Natural killer cell (primary cell): Measurements from ENCODE around the gene TOMM20L. TPM values are rescaled to one million over a fixed set of nuclear protein-coding genes. Genes with fewer than 3 reads are reported as not detected.

Experiments
- ATAC-seq, 3 donors: fragments of 150-1000 bp in 2 of 3; fragments of 200-7000 bp in 1 of 3; cut with Tn5 transposase; 1 replicate in 1 of 3; 2 replicates in 2 of 3; pipeline ENCODE4 v1.10.0; 2021; ENCODE audit warnings: mild to moderate bottlenecking in 2 of 3, moderate library complexity in 2 of 3
- DNase-seq, 2 donors: peaks; one replicate each; pipeline versions ENCODE4 v3.0.0 to v3.0.0-alpha.2; 2013 to 2021; ENCODE audit warnings: mixed read lengths in 1 of 2
- H3K27ac ChIP-seq: one replicate; pipeline ENCODE4 v1.5.1; 2013; ENCODE audit warnings: mild to moderate bottlenecking, low read length
- H3K27me3 ChIP-seq: one replicate; pipeline ENCODE4 v1.6.1; 2013; ENCODE audit warnings: low read length; ENCODE audit not compliant: control insufficient read depth, insufficient read depth
- H3K36me3 ChIP-seq: one replicate; pipeline ENCODE4 v1.6.1; 2013; ENCODE audit warnings: low read length; ENCODE audit not compliant: control insufficient read depth, insufficient read depth
- H3K4me1 ChIP-seq: one replicate; pipeline ENCODE4 v1.6.1; 2013; ENCODE audit warnings: low read length; ENCODE audit not compliant: control insufficient read depth, insufficient read depth
- H3K4me3 ChIP-seq: one replicate; pipeline ENCODE4 v1.5.1; 2013; ENCODE audit warnings: low read length
- H3K9me3 ChIP-seq: one replicate; pipeline ENCODE4 v1.6.1; 2013; ENCODE audit warnings: low read length; ENCODE audit not compliant: control insufficient read depth, insufficient read depth
- H3K27ac Mint-ChIP-seq, 2 donors: one replicate each; pipeline ENCODE4 v1.8.0; 2022; ENCODE audit warnings: mild to moderate bottlenecking in 2 of 2, mixed read lengths in 2 of 2, moderate library complexity in 1 of 2
- H3K27me3 Mint-ChIP-seq, 2 donors: one replicate each; pipeline ENCODE4 v1.8.0; 2022; ENCODE audit warnings: low read depth in 2 of 2, mixed read lengths in 2 of 2
- H3K36me3 Mint-ChIP-seq: one replicate; pipeline ENCODE4 v1.8.0; 2022; ENCODE audit warnings: mixed read lengths
- H3K4me1 Mint-ChIP-seq, 2 donors: one replicate each; pipeline ENCODE4 v1.8.0; 2022; ENCODE audit warnings: mixed read lengths in 2 of 2
- H3K4me3 Mint-ChIP-seq: one replicate; pipeline ENCODE4 v1.8.0; 2022; ENCODE audit warnings: mild to moderate bottlenecking, moderate library complexity, mixed read lengths
- H3K9me3 Mint-ChIP-seq, 2 donors: one replicate each; pipeline ENCODE4 v1.8.0; 2022; ENCODE audit warnings: mixed read lengths in 2 of 2
- CTCF ChIP-seq: fragments of 200-600 bp; IDR thresholded peaks from one replicate; pipeline ENCODE4 v1.8.0; 2022; ENCODE audit warnings: antibody characterized with exemption
- WGBS: methylation state at CpG from one replicate; pipeline ENCODE4 v1.1.7; 2013; ENCODE audit warnings: missing lambda C conversion rate; ENCODE audit not compliant: insufficient coverage; 5-methylcytosine and 5-hydroxymethylcytosine counted together
- intact Hi-C: fragments of 100-400 bp; cut with micrococcal nuclease; formaldehyde crosslinking; loops from one replicate; pipeline ENCODE4 v1.14.2; 2022
- total RNA-seq, 4 donors: library from RNA; stranded (reverse); fragments of 120-200 nt in 1 of 4; gene quantifications; one replicate each; pipeline versions ENCODE4 v1.2.3 to v1.2.4, GENCODE V29; 2013 to 2022

The TOMM20L gene
- total RNA-seq, 3 donors from 2014 or later (not counting 1 experiment from before 2014, with no cell fraction given) = 0.66 TPM; not detected in 2

GRCh38 chr14:58439476-58439875 is 43.7 kb downstream of the TOMM20L start:
- DNase-seq (no peak), ATAC-seq (no peak)
- intact Hi-C loops = no loop called here
- H3K9me3 ChIP-seq = no peaks in the 10 kb centered on the region
- no peak for TF ChIP-seq CTCF
- no peak overlapping the region for H3K27ac ChIP-seq
- Mint-ChIP-seq H3K9me3 (no peaks in the 10 kb centered on the region), H3K4me1 (no peaks in the 10 kb centered on the region), H3K36me3 (peaks cover 7% of the 10 kb centered on the region), H3K27me3 (no peaks in the 10 kb centered on the region), H3K4me3 (no peak overlapping the region), H3K27ac (no peak overlapping the region)
- H3K36me3 ChIP-seq = peaks cover 30% of the 10 kb centered on the region
- H3K27me3 ChIP-seq = no peaks in the 10 kb centered on the region
- 80% methylated on average over 3 of the region's 5 CpGs for WGBS
- no peaks in the 10 kb centered on the region for H3K4me1 ChIP-seq
- H3K4me3 ChIP-seq = no peak overlapping the region

GRCh38 chr14:58444627-58445026 is 48.9 kb downstream of the TOMM20L start:
- peaks cover 7% of the 10 kb centered on the region for H3K36me3 Mint-ChIP-seq
- H3K4me3 ChIP-seq = no peak overlapping the region
- intact Hi-C loops = no loop called here
- H3K4me1 Mint-ChIP-seq = no peaks in the 10 kb centered on the region
- no peaks in the 10 kb centered on the region for H3K27me3 ChIP-seq
- H3K27ac Mint-ChIP-seq = no peak overlapping the region
- no peak overlapping the region for H3K4me3 Mint-ChIP-seq
- ATAC-seq = no peak
- no peak for TF ChIP-seq CTCF
- no peaks in the 10 kb centered on the region for H3K9me3 Mint-ChIP-seq
- H3K27me3 Mint-ChIP-seq = no peaks in the 10 kb centered on the region
- no peak overlapping the region for H3K27ac ChIP-seq
- H3K4me1 ChIP-seq = no peaks in the 10 kb centered on the region
- DNase-seq = no peak
- WGBS = 98% methylated on average over 5 of the region's 5 CpGs
- no peaks in the 10 kb centered on the region for H3K9me3 ChIP-seq
- peaks cover 38% of the 10 kb centered on the region for H3K36me3 ChIP-seq

- no peak overlapping the region for H3K4me3 ChIP-seq
- intact Hi-C loops = no loop called here
- H3K9me3 ChIP-seq = no peaks in the 10 kb centered on the region
- no peaks in the 10 kb centered on the region for H3K4me1 Mint-ChIP-seq
- H3K4me1 ChIP-seq = no peaks in the 10 kb centered on the region
- no peak overlapping the region for H3K27ac ChIP-seq
- H3K36me3 Mint-ChIP-seq = peaks cover 19% of the 10 kb centered on the region
- DNase-seq (no peak), ATAC-seq (no peak)
- no peaks in the 10 kb centered on the region for H3K27me3 ChIP-seq
- peaks cover 62% of the 10 kb centered on the region for H3K36me3 ChIP-seq
- no peaks in the 10 kb centered on the region for H3K9me3 Mint-ChIP-seq
- no peak for TF ChIP-seq CTCF
- no peak overlapping the region for H3K27ac Mint-ChIP-seq
- WGBS = 94% methylated on average over 9 of the region's 9 CpGs
- no peaks in the 10 kb centered on the region for H3K27me3 Mint-ChIP-seq
- no peak overlapping the region for H3K4me3 Mint-ChIP-seq
Observed at GRCh38 chr14:58455593-58456265, 60.0 kb downstream of the TOMM20L start.

Other genes with a start within 250 kb of the TOMM20L start
- under 1 TPM in 1 of 3 donors, not detected in 2; 0.32 TPM for gene ARMH4, start 243.7 kb upstream of the TOMM20L start, total RNA-seq
- 10 to 100 TPM; 58.0 to 61.0 (median 60.7) TPM for gene ACTR10, start 195.8 kb upstream of the TOMM20L start, total RNA-seq
- gene PSMA3, start 151.1 kb upstream of the TOMM20L start, total RNA-seq = 100 to 1,000 TPM; 107 to 120 (median 115) TPM
- gene ARID4A, start 97.4 kb upstream of the TOMM20L start, total RNA-seq = 100 to 1,000 TPM in 1 of 3 donors, 10 to 100 TPM in 2; 89.3 to 113 (median 90.1) TPM
- gene TIMM9, start 31.6 kb downstream of the TOMM20L start, total RNA-seq = 10 to 100 TPM; 18.8 to 19.4 (median 19.2) TPM
- 10 to 100 TPM; 19.6 to 30.1 (median 28.3) TPM for gene KIAA0586, start 31.8 kb downstream of the TOMM20L start, total RNA-seq
- gene DACT1, start 242.0 kb downstream of the TOMM20L start, total RNA-seq = under 1 TPM; 0.20 to 0.45 (median 0.33) TPM